H1 (cell line): ENCODE data around the gene MAP3K3. TPM values are rescaled to one million over a fixed set of nuclear protein-coding genes. Genes with fewer than 3 reads are reported as not detected.

Experiments used
- ATF3 ChIP-seq: IDR thresholded peaks from 2 replicates; pipeline ENCODE4 v1.6.1; 2011; ENCODE audit warnings: low read depth, mild to moderate bottlenecking, low read length; ENCODE audit not compliant: insufficient read depth
- BCL11A ChIP-seq, 2 experiments: IDR thresholded peaks; one replicate each; pipeline ENCODE4 v1.6.1; 2011; ENCODE audit warnings: low read depth in 2 of 2, low read length in 2 of 2, mild to moderate bottlenecking in 2 of 2
- E2F6 ChIP-seq: IDR thresholded peaks from 2 replicates; pipeline ENCODE4 v1.6.1; 2012; ENCODE audit warnings: inconsistent platforms
- JUND ChIP-seq: IDR thresholded peaks from 2 replicates; pipeline ENCODE4 v1.6.1; 2011; ENCODE audit warnings: mild to moderate bottlenecking, improper control_type of control experiment, low read length
- SIRT6 ChIP-seq: IDR thresholded peaks from one replicate; pipeline ENCODE4 v1.7.1; 2012; ENCODE audit warnings: low read length, inconsistent platforms
- TAF1 ChIP-seq: IDR thresholded peaks from 2 replicates; pipeline ENCODE4 v1.6.1; 2011; ENCODE audit warnings: mild to moderate bottlenecking, low read depth, low read length
- polyA plus RNA-seq, 7 experiments: library from polyadenylated mRNA; depleted of rRNA in 3 of 7; stranded (reverse) in 5 of 7; unstranded in 2 of 7; fragments of >200 nt in 5 of 7; fragments of 200-250 nt in 2 of 7; gene quantifications; 1 replicate in 5 of 7; 2 replicates in 1 of 7; 4 replicates in 1 of 7; pipeline versions ENCODE4 v1.2.1 to v1.2.3, GENCODE V29; 2011 to 2013; ENCODE audit warnings: missing spikeins in 2 of 7, mixed read lengths in 2 of 7
- total RNA-seq: library from RNA; stranded (reverse); fragmentation: NEBNext Ultra II Directional; extraction: Animal tissue kit (Norgen Biotek cat#: 25700); gene quantifications from 2 replicates; pipeline ENCODE4 v1.2.1, GENCODE V29; 2021

Gene MAP3K3
- total and polyA plus RNA-seq, 2 of the 8 experiments (the other 6 are each of a cell fraction or from before 2014, with no cell fraction given): 10.3 to 21.0 TPM

GRCh38 chr17:63685578-63685977 is 63.4 kb downstream of the MAP3K3 start (continued):
- TF ChIP-seq E2F6 (no peak), ATF3 (no peak), JUND (no peak), SIRT6 (no peak), TAF1 (no peak), BCL11A (IDR thresholded peaks at IDR 0.05; ENCODE audit: low read depth in 2 of 2, low read length in 2 of 2) (no peak)
